GM08714 (cell line): ENCODE measurements around the gene FOXC2.

ENCODE experiments used
- H3K4me3 ChIP-seq: fragments of 200-500 bp; sonication (Bioruptor generic); 2 replicates; pipeline ENCODE4 v1.5.1; 2014; ENCODE audit warnings: mild to moderate bottlenecking, low read length, inconsistent platforms
- ZNF274 ChIP-seq: IDR thresholded peaks from 2 replicates; pipeline ENCODE4 v1.6.1; 2012; ENCODE audit warnings: mild to moderate bottlenecking, low read depth, low read length

Gene FOXC2

GRCh38 chr16:86566601-86566965 is at the start of gene FOXC2:
TSS of gene FOXC2 (plus strand) at chr16:86566829. CDS start at chr16:86567336, 507 bp downstream.
- TF ChIP-seq ZNF274 = no peak
- H3K4me3 ChIP-seq = no peak within 1 kb of the TSS

- H3K4me3 ChIP-seq = no peak overlapping the region
- no peak for TF ChIP-seq ZNF274
Measured at GRCh38 chr16:86517033-86517432, 49.6 kb upstream of the FOXC2 start.

- TF ChIP-seq ZNF274 = no peak
Measured at GRCh38 chr16:86517652-86518258, 48.9 kb upstream of the FOXC2 start.

GRCh38 chr16:86519007-86519648 is 47.5 kb upstream of the FOXC2 start:
- no peak for TF ChIP-seq ZNF274

More at GRCh38 chr16:86517652-86518258, 48.9 kb upstream of the FOXC2 start:
- no peak overlapping the region for H3K4me3 ChIP-seq

GRCh38 chr16:86519649-86520316 is 46.8 kb upstream of the FOXC2 start:
- H3K4me3 ChIP-seq = no peak overlapping the region
- TF ChIP-seq ZNF274 = no peak

More at GRCh38 chr16:86519007-86519648, 47.5 kb upstream of the FOXC2 start:
- H3K4me3 ChIP-seq = no peak overlapping the region

- H3K4me3 ChIP-seq = no peak overlapping the region
- TF ChIP-seq ZNF274 = no peak
Measured at GRCh38 chr16:86520317-86521210, 46.1 kb upstream of the FOXC2 start.

GRCh38 chr16:86521236-86522197 is 45.1 kb upstream of the FOXC2 start:
- TF ChIP-seq ZNF274 = no peak
- H3K4me3 ChIP-seq = no peak overlapping the region

GRCh38 chr16:86522634-86523033 is 44.0 kb upstream of the FOXC2 start:
- H3K4me3 ChIP-seq = no peak overlapping the region
- no peak for TF ChIP-seq ZNF274

GRCh38 chr16:86523166-86523740 is 43.4 kb upstream of the FOXC2 start:
- no peak for TF ChIP-seq ZNF274
- no peak overlapping the region for H3K4me3 ChIP-seq

GRCh38 chr16:86524029-86524428 is 42.6 kb upstream of the FOXC2 start:
- H3K4me3 ChIP-seq = no peak overlapping the region
- no peak for TF ChIP-seq ZNF274

GRCh38 chr16:86525696-86526095 is 40.9 kb upstream of the FOXC2 start:
- no peak for TF ChIP-seq ZNF274
- H3K4me3 ChIP-seq = no peak overlapping the region

GRCh38 chr16:86527366-86527765 is 39.3 kb upstream of the FOXC2 start:
- no peak for TF ChIP-seq ZNF274
- no peak overlapping the region for H3K4me3 ChIP-seq
